H1 (cell line): ENCODE measurements around the gene GCLC. TPM values are rescaled to one million over a fixed set of nuclear protein-coding genes. Genes with fewer than 3 reads are reported as not detected.

Experiments
- CTCF ChIA-PET: fragments of 300-600 bp; sonication (Branson Sonifier 250); formaldehyde crosslinking; loops from one replicate; lab custom pipeline; 2021; ENCODE audit not compliant: partially characterized antibody; lab: Charles Lee
- POLR2A ChIA-PET: fragments of 300-600 bp; sonication (Branson Sonifier 250); formaldehyde crosslinking; loops from one replicate; lab custom pipeline; 2021; ENCODE audit warnings: inconsistent platforms; ENCODE audit not compliant: partially characterized antibody; lab: Charles Lee
- DNase-seq, 2 experiments: peaks; one replicate each; pipeline versions ENCODE4 v3.0.0 to v3.0.0-alpha.2; 2010 to 2022; ENCODE audit warnings: low spot score in 2 of 2, low read depth in 1 of 2, mixed read lengths in 1 of 2
- FAIRE-seq: peaks from 2 replicates; lab custom pipeline; 2011; peaks lifted over from hg19 to GRCh38; lab: Jason Lieb, UNC
- H2AFZ ChIP-seq: 2 replicates; pipeline ENCODE4 v1.8.1; 2012; ENCODE audit warnings: low read length, inconsistent platforms
- H2AK5ac ChIP-seq: 2 replicates; pipeline ENCODE4 v1.6.1; 2013; ENCODE audit warnings: low read depth, low read length
- H2BK120ac ChIP-seq: replicated peaks from 2 replicates; pipeline ENCODE3; 2013; ENCODE audit warnings: low read depth, low read length, inconsistent platforms
- H2BK12ac ChIP-seq: 2 replicates; pipeline ENCODE4 v1.6.1; 2013; ENCODE audit warnings: low read depth, low read length
- H2BK15ac ChIP-seq: 2 replicates; pipeline ENCODE4 v1.6.1; 2013; ENCODE audit warnings: low read length
- H2BK20ac ChIP-seq: 2 replicates; pipeline ENCODE4 v1.6.1; 2013; ENCODE audit warnings: low read length
- H2BK5ac ChIP-seq: 2 replicates; pipeline ENCODE4 v1.6.1; 2013; ENCODE audit warnings: low read depth, low read length
- H3K14ac ChIP-seq: 2 replicates; pipeline ENCODE4 v1.6.1; 2013; ENCODE audit warnings: inconsistent platforms; ENCODE audit not compliant: insufficient read length
- H3K18ac ChIP-seq: 2 replicates; pipeline ENCODE4 v1.6.1; 2013; ENCODE audit warnings: low read length; ENCODE audit errors: extremely low read depth
- H3K23ac ChIP-seq: 2 replicates; pipeline ENCODE4 v1.6.1; 2013; ENCODE audit warnings: inconsistent platforms; ENCODE audit not compliant: insufficient read length
- H3K23me2 ChIP-seq: 2 replicates; pipeline ENCODE4 v1.6.1; 2013; ENCODE audit warnings: low read depth, low read length
- H3K27ac ChIP-seq: 2 replicates; pipeline ENCODE4 v1.6.1; 2011; ENCODE audit warnings: low read depth, low read length, inconsistent platforms
- H3K27me3 ChIP-seq, 4 experiments: replicated peaks in 1 of 4; 1 replicate in 1 of 4; 2 replicates in 3 of 4; pipeline versions ENCODE4 v1.6.1 to v1.8.1; 2011 to 2013; ENCODE audit warnings: low read length in 3 of 4, mild to moderate bottlenecking in 3 of 4, inconsistent platforms in 2 of 4, mixed read lengths in 2 of 4, moderate library complexity in 1 of 4; ENCODE audit not compliant: control insufficient read depth in 3 of 4, insufficient read depth in 3 of 4; ENCODE audit errors: extremely low read depth in 1 of 4
- H3K36me3 ChIP-seq, 4 experiments: 2 replicates each; pipeline versions ENCODE4 v1.6.1 to v1.8.1; 2011 to 2013; ENCODE audit warnings: mild to moderate bottlenecking in 4 of 4, low read length in 3 of 4, moderate library complexity in 2 of 4, control low read depth in 1 of 4, inconsistent platforms in 1 of 4; ENCODE audit not compliant: insufficient read depth in 4 of 4, control insufficient read depth in 2 of 4
- H3K4ac ChIP-seq: replicated peaks from 2 replicates; pipeline ENCODE3; 2013; ENCODE audit warnings: low read length, low read depth, mixed read lengths, inconsistent platforms; ENCODE audit not compliant: insufficient read length
- H3K4me1 ChIP-seq, 4 experiments: replicated peaks in 1 of 4; 1 replicate in 1 of 4; 2 replicates in 3 of 4; pipeline versions ENCODE4 v1.6.1 to v1.8.1; 2011 to 2013; ENCODE audit warnings: low read length in 3 of 4, inconsistent platforms in 2 of 4, mixed read lengths in 1 of 4; ENCODE audit not compliant: insufficient read depth in 4 of 4, control insufficient read depth in 3 of 4
- H3K4me2 ChIP-seq, 2 experiments: 2 replicates each; pipeline versions ENCODE4 v1.6.1 to v1.8.1; 2011 to 2013; ENCODE audit warnings: low read depth in 2 of 2, low read length in 2 of 2, control low read depth in 1 of 2, inconsistent platforms in 1 of 2, mild to moderate bottlenecking in 1 of 2; ENCODE audit not compliant: insufficient read depth in 1 of 2
- H3K4me3 ChIP-seq, 4 experiments: fragments of 200-600, 300-600 bp in 1 of 4; sonication (generic), shearing (Covaris generic), sonication (Bioruptor Twin) in 1 of 4; 2 replicates each; pipeline versions ENCODE4 v1.5.1 to v1.8.1; 2011 to 2016; ENCODE audit warnings: low read length in 4 of 4, low read depth in 3 of 4, control low read depth in 2 of 4, inconsistent platforms in 2 of 4, mild to moderate bottlenecking in 2 of 4, mixed read lengths in 1 of 4, moderate library complexity in 1 of 4; ENCODE audit not compliant: insufficient read depth in 2 of 4; ENCODE audit errors: extremely low read depth in 1 of 4
- H3K56ac ChIP-seq: replicated peaks from 2 replicates; pipeline ENCODE3; 2013; ENCODE audit warnings: low read depth, mild to moderate bottlenecking, mixed read lengths, low read length, inconsistent platforms; ENCODE audit not compliant: insufficient read length
- H3K79me1 ChIP-seq: 2 replicates; pipeline ENCODE4 v1.6.1; 2013; ENCODE audit warnings: low read depth, low read length, control low read depth
- H3K79me2 ChIP-seq, 2 experiments: 2 replicates each; pipeline versions ENCODE4 v1.6.1 to v1.8.1; 2012 to 2013; ENCODE audit warnings: low read length in 2 of 2, mild to moderate bottlenecking in 2 of 2, inconsistent platforms in 1 of 2; ENCODE audit not compliant: insufficient read depth in 2 of 2, control insufficient read depth in 1 of 2
- H3K9ac ChIP-seq, 4 experiments: replicated peaks in 1 of 4; 1 replicate in 1 of 4; 2 replicates in 3 of 4; pipeline versions ENCODE4 v1.6.1 to v1.8.1; 2011 to 2013; ENCODE audit warnings: low read depth in 3 of 4, low read length in 3 of 4, control low read depth in 2 of 4, mild to moderate bottlenecking in 2 of 4, moderate library complexity in 2 of 4, inconsistent platforms in 1 of 4; ENCODE audit errors: extremely low read depth in 1 of 4
- H3K9me3 ChIP-seq, 2 experiments: 2 replicates each; pipeline versions ENCODE4 v1.6.1 to v1.8.1; 2012 to 2013; ENCODE audit warnings: mild to moderate bottlenecking in 2 of 2, moderate library complexity in 2 of 2, control low read depth in 1 of 2, inconsistent platforms in 1 of 2, low read depth in 1 of 2, low read length in 1 of 2, mixed read lengths in 1 of 2; ENCODE audit not compliant: insufficient read depth in 2 of 2
- H4K20me1 ChIP-seq, 2 experiments: replicated peaks in 1 of 2; 2 replicates each; pipeline versions ENCODE3 to v1.8.1; 2011 to 2013; ENCODE audit warnings: inconsistent platforms in 2 of 2, low read length in 2 of 2, mild to moderate bottlenecking in 1 of 2; ENCODE audit not compliant: insufficient read depth in 2 of 2, control insufficient read depth in 1 of 2
- H4K5ac ChIP-seq: 2 replicates; pipeline ENCODE4 v1.6.1; 2013; ENCODE audit warnings: low read length, low read depth, mixed read lengths, inconsistent platforms; ENCODE audit not compliant: insufficient read length
- H4K8ac ChIP-seq: 2 replicates; pipeline ENCODE4 v1.8.0; 2013; ENCODE audit warnings: mild to moderate bottlenecking, moderate library complexity, low read length, inconsistent platforms; ENCODE audit not compliant: insufficient read depth; ENCODE audit errors: extremely low read depth
- H4K91ac ChIP-seq: replicated peaks from 2 replicates; pipeline ENCODE3; 2013; ENCODE audit warnings: low read length, mixed read lengths, inconsistent platforms; ENCODE audit not compliant: insufficient read length
- CBX5 ChIP-seq: fragments of 300-800, 300-1000 bp; sonication (generic); IDR thresholded peaks from 2 replicates; pipeline ENCODE4 v1.7.1; 2016; ENCODE audit warnings: antibody characterized with exemption, low read length, low read depth
- CHD2 ChIP-seq: IDR thresholded peaks from 2 replicates; pipeline ENCODE4 v1.6.1; 2012; ENCODE audit warnings: low read length, improper control_type of control experiment
- CREB1 ChIP-seq: IDR thresholded peaks from 2 replicates; pipeline ENCODE4 v1.6.1; 2012; ENCODE audit warnings: inconsistent platforms
- EP300 ChIP-seq, 2 experiments: IDR thresholded peaks; 1 replicate in 1 of 2; 2 replicates in 1 of 2; pipeline ENCODE4 v1.6.1; 2011 to 2012; ENCODE audit warnings: low read depth in 2 of 2, low read length in 2 of 2, mild to moderate bottlenecking in 2 of 2, borderline replicate concordance in 1 of 2, inconsistent platforms in 1 of 2, moderate library complexity in 1 of 2
- FOSL1 ChIP-seq: IDR thresholded peaks from 2 replicates; pipeline ENCODE4 v1.6.1; 2011; ENCODE audit warnings: mild to moderate bottlenecking, low read depth, low read length, moderate library complexity; ENCODE audit not compliant: insufficient read depth
- JUND ChIP-seq: IDR thresholded peaks from 2 replicates; pipeline ENCODE4 v1.6.1; 2011; ENCODE audit warnings: mild to moderate bottlenecking, improper control_type of control experiment, low read length
- NANOG ChIP-seq: IDR thresholded peaks from 2 replicates; pipeline ENCODE4 v1.6.1; 2011; ENCODE audit warnings: low read length, low read depth, mild to moderate bottlenecking, inconsistent platforms; ENCODE audit not compliant: insufficient read depth, poor library complexity, severe bottlenecking
- RAD21 ChIP-seq, 2 experiments: IDR thresholded peaks in 1 of 2; conservative IDR thresholded peaks in 1 of 2; 2 replicates each; pipeline ENCODE4 v1.6.1; 2011; ENCODE audit warnings: low read depth in 2 of 2, low read length in 2 of 2, improper control_type of control experiment in 1 of 2, inconsistent platforms in 1 of 2, mild to moderate bottlenecking in 1 of 2, moderate library complexity in 1 of 2
- RXRA ChIP-seq: IDR thresholded peaks from 2 replicates; pipeline ENCODE4 v1.6.1; 2011; ENCODE audit warnings: low read depth, mild to moderate bottlenecking, low read length, moderate library complexity; ENCODE audit not compliant: insufficient read depth
- SP4 ChIP-seq: IDR thresholded peaks from 2 replicates; pipeline ENCODE4 v1.6.1; 2012; ENCODE audit warnings: low read length, inconsistent platforms
- TAF1 ChIP-seq: IDR thresholded peaks from 2 replicates; pipeline ENCODE4 v1.6.1; 2011; ENCODE audit warnings: mild to moderate bottlenecking, low read depth, low read length
- TBP ChIP-seq: IDR thresholded peaks from 2 replicates; pipeline ENCODE4 v1.6.1; 2011; ENCODE audit warnings: low read depth, low read length, improper control_type of control experiment
- TEAD4 ChIP-seq: IDR thresholded peaks from 2 replicates; pipeline ENCODE4 v1.6.1; 2012; ENCODE audit warnings: low read depth, low read length, inconsistent platforms, mixed read lengths
- WGBS, 2 experiments: shearing (Covaris generic) in 1 of 2; methylation state at CpG; one replicate each; pipeline versions ENCODE4 v1.1.6 to v1.1.7; 2013 to 2015; ENCODE audit warnings: low lambda C conversion rate in 2 of 2, mixed read lengths in 2 of 2, inconsistent platforms in 1 of 2, low coverage in 1 of 2, missing lambda C conversion rate in 1 of 2; ENCODE audit not compliant: insufficient replicate concordance in 2 of 2, insufficient coverage in 1 of 2, insufficient read length in 1 of 2; ENCODE audit errors: extremely low coverage in 1 of 2, missing lambda C conversion rate in 1 of 2; 5-methylcytosine and 5-hydroxymethylcytosine counted together
- polyA plus RNA-seq, 7 experiments: library from polyadenylated mRNA; depleted of rRNA in 3 of 7; stranded (reverse) in 5 of 7; unstranded in 2 of 7; fragments of >200 nt in 5 of 7; fragments of 200-250 nt in 2 of 7; gene quantifications; 1 replicate in 5 of 7; 2 replicates in 1 of 7; 4 replicates in 1 of 7; pipeline versions ENCODE4 v1.2.1 to v1.2.3, GENCODE V29; 2011 to 2013; ENCODE audit warnings: missing spikeins in 2 of 7, mixed read lengths in 2 of 7
- total RNA-seq: library from RNA; stranded (reverse); fragmentation: NEBNext Ultra II Directional; extraction: Animal tissue kit (Norgen Biotek cat#: 25700); gene quantifications from 2 replicates; pipeline ENCODE4 v1.2.1, GENCODE V29; 2021
- TF ChIP-seq, protein P1 (sequence below): IDR thresholded peaks from 2 replicates; pipeline ENCODE4 v1.6.1; 2011; ENCODE audit warnings: low read length, improper control_type of control experiment

The GCLC gene
- total and polyA plus RNA-seq, 2 of the 8 experiments (the other 6 are each of a cell fraction or from before 2014, with no cell fraction given) = 15.8 to 54.0 TPM

DNA sequence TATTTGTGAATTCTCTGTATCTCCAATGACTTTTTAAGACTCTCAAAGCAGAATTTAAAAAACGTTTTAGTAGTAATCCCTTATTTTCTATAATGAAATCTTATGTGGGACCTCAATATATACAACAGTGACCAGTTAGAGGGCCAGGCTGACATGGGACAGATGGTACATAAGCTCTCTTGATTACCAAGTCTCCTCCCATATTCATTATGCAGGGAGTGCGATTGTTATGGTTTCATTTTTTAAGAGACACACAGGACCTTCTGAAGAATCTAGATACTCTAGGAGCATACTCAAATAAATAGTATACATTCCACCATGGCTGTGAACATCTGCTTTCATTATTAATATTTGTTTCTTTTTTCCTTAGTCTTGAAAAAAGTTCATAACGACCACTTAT lies 43.5 kb downstream of the GCLC start:
- H4K20me1 ChIP-seq = no peaks in the 10 kb centered on the region
- H4K91ac ChIP-seq = no peak overlapping the region
- H3K9ac ChIP-seq = no peak overlapping the region
- H3K23ac ChIP-seq = no peak overlapping the region
- no peak overlapping the region for H4K8ac ChIP-seq
- H4K5ac ChIP-seq = no peak overlapping the region
- H2BK120ac ChIP-seq = no peak overlapping the region
- FAIRE-seq (no peak), DNase-seq (no peak)
- no peaks in the 10 kb centered on the region for H3K4me1 ChIP-seq
- no peak overlapping the region for H2BK15ac ChIP-seq
- no peaks in the 10 kb centered on the region for H3K27me3 ChIP-seq
- no peak overlapping the region for H3K4ac ChIP-seq
- H2AK5ac ChIP-seq = no peak overlapping the region
- TF ChIP-seq TBP (no peak), SP4 (no peak), FOSL1 (no peak), EP300 (IDR thresholded peaks at IDR 0.05; ENCODE audit: borderline replicate concordance in 1 of 2, low read depth in 2 of 2, low read length in 2 of 2) (no peak), JUND (no peak), RXRA (no peak), TAF1 (no peak), NANOG (no peak), CBX5 (no peak), CREB1 (no peak), RAD21 (IDR thresholded peaks at IDR 0.05 in 1 of 2, conservative IDR thresholded peaks at IDR 0.05 in 1 of 2; ENCODE audit: low read depth in 2 of 2, low read length in 2 of 2) (no peak), CHD2 (no peak), TEAD4 (no peak)
- TF ChIP-seq, protein P1, sequence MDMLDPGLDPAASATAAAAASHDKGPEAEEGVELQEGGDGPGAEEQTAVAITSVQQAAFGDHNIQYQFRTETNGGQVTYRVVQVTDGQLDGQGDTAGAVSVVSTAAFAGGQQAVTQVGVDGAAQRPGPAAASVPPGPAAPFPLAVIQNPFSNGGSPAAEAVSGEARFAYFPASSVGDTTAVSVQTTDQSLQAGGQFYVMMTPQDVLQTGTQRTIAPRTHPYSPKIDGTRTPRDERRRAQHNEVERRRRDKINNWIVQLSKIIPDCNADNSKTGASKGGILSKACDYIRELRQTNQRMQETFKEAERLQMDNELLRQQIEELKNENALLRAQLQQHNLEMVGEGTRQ = no peak
- no peak overlapping the region for H3K27ac ChIP-seq
- no peak overlapping the region for H3K18ac ChIP-seq
- no peak overlapping the region for H2BK5ac ChIP-seq
- H2BK12ac ChIP-seq = no peak overlapping the region
- H3K14ac ChIP-seq = no peak overlapping the region
- H3K36me3 ChIP-seq = peaks cover 17 to 58% (median 29%) of the 10 kb centered on the region in 4 experiments
- no peak overlapping the region for H3K4me2 ChIP-seq
- CTCF ChIA-PET = interaction anchor here (1.2 to 3.1 kb wide), 2 partner anchors 8 to 225 kb away, joined by 3 to 16 read pairs; no protein-coding TSS in a partner anchor
- WGBS, 2 experiments = 83% methylated on average over 3 of the region's 3 CpGs; no CpG with 5 or more reads in 1 of the 2 experiments
- H3K79me1 ChIP-seq = no peaks in the 10 kb centered on the region
- no peaks in the 10 kb centered on the region for H3K79me2 ChIP-seq
- no peak overlapping the region for H2AFZ ChIP-seq
- H2BK20ac ChIP-seq = no peak overlapping the region
- H3K9me3 ChIP-seq = no peaks in the 10 kb centered on the region
- POLR2A ChIA-PET = interaction anchor here (0.9 kb wide), 1 partner anchor 126 kb away, joined by 3 read pairs; no protein-coding TSS in a partner anchor
- H3K56ac ChIP-seq = no peak overlapping the region
- no peaks in the 10 kb centered on the region for H3K23me2 ChIP-seq
- H3K4me3 ChIP-seq = no peak overlapping the region
